Mesenchymal stem cell (in vitro differentiated cells and primary cell): Measurements from ENCODE around the gene RBMS1.

ENCODE experiments used
- DNase-seq: peaks from one replicate; pipeline ENCODE4 v3.0.0-alpha.2; 2013
- H2AFZ ChIP-seq: one replicate; pipeline ENCODE4 v1.6.1; 2013; ENCODE audit warnings: low read depth, mild to moderate bottlenecking, control low read depth, inconsistent platforms, low read length, moderate library complexity
- H2AK5ac ChIP-seq: 2 replicates; pipeline ENCODE4 v1.6.1; 2013; ENCODE audit warnings: low read length, moderate library complexity, mild to moderate bottlenecking, inconsistent platforms; ENCODE audit not compliant: severe bottlenecking
- H2BK120ac ChIP-seq: one replicate; pipeline ENCODE4 v1.6.1; 2013; ENCODE audit warnings: low read depth, mild to moderate bottlenecking, inconsistent platforms, low read length, moderate library complexity
- H2BK12ac ChIP-seq, 2 experiments: one replicate each; pipeline ENCODE4 v1.6.1; 2013; ENCODE audit warnings: inconsistent platforms in 2 of 2, low read length in 2 of 2, mild to moderate bottlenecking in 2 of 2, moderate library complexity in 2 of 2, control low read depth in 1 of 2
- H2BK15ac ChIP-seq: one replicate; pipeline ENCODE4 v1.6.1; 2013; ENCODE audit warnings: mild to moderate bottlenecking, low read depth, inconsistent platforms; ENCODE audit not compliant: poor library complexity, severe bottlenecking
- H2BK5ac ChIP-seq: 2 replicates; pipeline ENCODE4 v1.6.1; 2013; ENCODE audit warnings: low read depth, mild to moderate bottlenecking, low read length, control low read depth, inconsistent platforms; ENCODE audit not compliant: poor library complexity, severe bottlenecking
- H3K14ac ChIP-seq, 2 experiments: one replicate each; pipeline ENCODE4 v1.6.1; 2013; ENCODE audit warnings: inconsistent platforms in 2 of 2, low read length in 2 of 2, control low read depth in 1 of 2, mild to moderate bottlenecking in 1 of 2, moderate library complexity in 1 of 2
- H3K18ac ChIP-seq, 2 experiments: one replicate each; pipeline ENCODE4 v1.6.1; 2013; ENCODE audit warnings: inconsistent platforms in 2 of 2, low read length in 2 of 2, control low read depth in 1 of 2, low read depth in 1 of 2, mild to moderate bottlenecking in 1 of 2
- H3K23ac ChIP-seq, 2 experiments: one replicate each; pipeline ENCODE4 v1.6.1; 2013; ENCODE audit warnings: inconsistent platforms in 2 of 2, low read length in 2 of 2, mild to moderate bottlenecking in 2 of 2, moderate library complexity in 2 of 2, control low read depth in 1 of 2
- H3K27ac ChIP-seq: 2 replicates; pipeline ENCODE4 v1.5.1; 2013; ENCODE audit warnings: mild to moderate bottlenecking, moderate library complexity, low read length, control low read depth, inconsistent platforms; ENCODE audit not compliant: poor library complexity, severe bottlenecking
- H3K27me3 ChIP-seq, 2 experiments: 2 replicates each; pipeline versions ENCODE4 v1.6.1 to v1.7.0; 2013; ENCODE audit warnings: low read length in 2 of 2, mild to moderate bottlenecking in 2 of 2, moderate library complexity in 2 of 2, control low read depth in 1 of 2, inconsistent platforms in 1 of 2; ENCODE audit not compliant: control insufficient read depth in 1 of 2, insufficient read depth in 1 of 2
- H3K36me3 ChIP-seq, 2 experiments: 2 replicates each; pipeline versions ENCODE4 v1.6.1 to v1.7.0; 2013; ENCODE audit warnings: low read length in 2 of 2, control low read depth in 1 of 2, inconsistent platforms in 1 of 2, low read depth in 1 of 2, mild to moderate bottlenecking in 1 of 2; ENCODE audit not compliant: insufficient read depth in 2 of 2, control insufficient read depth in 1 of 2
- H3K4ac ChIP-seq, 2 experiments: one replicate each; pipeline ENCODE4 v1.6.1; 2013; ENCODE audit warnings: inconsistent platforms in 2 of 2, low read length in 2 of 2, mild to moderate bottlenecking in 2 of 2, moderate library complexity in 2 of 2, control low read depth in 1 of 2, low read depth in 1 of 2
- H3K4me1 ChIP-seq: 2 replicates; pipeline ENCODE4 v1.6.1; 2013; ENCODE audit warnings: low read depth, low read length, control low read depth; ENCODE audit not compliant: control insufficient read depth, insufficient read depth
- H3K4me2 ChIP-seq: 2 replicates; pipeline ENCODE4 v1.6.1; 2013; ENCODE audit warnings: low read length, mild to moderate bottlenecking, inconsistent platforms; ENCODE audit not compliant: poor library complexity, severe bottlenecking
- H3K4me3 ChIP-seq, 2 experiments: 2 replicates each; pipeline versions ENCODE4 v1.5.1 to v1.7.0; 2013; ENCODE audit warnings: low read length in 2 of 2, mild to moderate bottlenecking in 2 of 2, control low read depth in 1 of 2, low read depth in 1 of 2; ENCODE audit not compliant: insufficient read depth in 1 of 2
- H3K79me1 ChIP-seq: replicated peaks from 2 replicates; pipeline ENCODE4 v1.6.1; 2013; ENCODE audit warnings: mild to moderate bottlenecking, control low read depth, low read length, inconsistent platforms; ENCODE audit not compliant: poor library complexity, severe bottlenecking
- H3K9ac ChIP-seq: 2 replicates; pipeline ENCODE4 v1.7.0; 2013; ENCODE audit warnings: mild to moderate bottlenecking, low read length, moderate library complexity
- H3K9me3 ChIP-seq: 2 replicates; pipeline ENCODE4 v1.7.0; 2013; ENCODE audit warnings: mild to moderate bottlenecking, low read length; ENCODE audit not compliant: control insufficient read depth
- H4K8ac ChIP-seq: one replicate; pipeline ENCODE4 v1.6.1; 2013; ENCODE audit warnings: inconsistent platforms, mild to moderate bottlenecking, low read length, moderate library complexity
- H4K91ac ChIP-seq: one replicate; pipeline ENCODE4 v1.6.1; 2013; ENCODE audit warnings: mild to moderate bottlenecking, low read length, inconsistent platforms
- WGBS: methylation state at CpG from one replicate; pipeline ENCODE4 v1.1.7; 2013; ENCODE audit warnings: mixed read lengths; 5-methylcytosine and 5-hydroxymethylcytosine counted together

RBMS1 gene

GRCh38 chr2:160261732-160262131, 231.9 kb downstream of the RBMS1 start:
- WGBS, result 86% methylated on average over 2 of the region's 2 CpGs
- H3K9me3 ChIP-seq, result no peaks in the 10 kb centered on the region
- H2BK12ac ChIP-seq, result no peak overlapping the region
- H3K18ac ChIP-seq, result no peak overlapping the region
- DNase-seq, result no peak
- no peak overlapping the region for H2BK5ac ChIP-seq
- H2BK120ac ChIP-seq, result no peak overlapping the region
- no peak overlapping the region for H2AFZ ChIP-seq
- H3K36me3 ChIP-seq, result no peaks in the 10 kb centered on the region
- H3K14ac ChIP-seq, result no peak overlapping the region
- H4K8ac ChIP-seq, result no peak overlapping the region
- H3K27me3 ChIP-seq, result no peaks in the 10 kb centered on the region
- no peak overlapping the region for H3K27ac ChIP-seq
- H3K9ac ChIP-seq, result no peak overlapping the region
- no peak overlapping the region for H3K4me3 ChIP-seq
- no peak overlapping the region for H3K4me2 ChIP-seq
- H3K4me1 ChIP-seq, result peaks cover 12% of the 10 kb centered on the region
- no peak overlapping the region for H3K4ac ChIP-seq
- H3K23ac ChIP-seq, result no peak overlapping the region
- no peaks in the 10 kb centered on the region for H3K79me1 ChIP-seq
- H2BK15ac ChIP-seq, result no peak overlapping the region
- H4K91ac ChIP-seq, result no peak overlapping the region
- H2AK5ac ChIP-seq, result peak overlapping the region; percentile 58

- no peak overlapping the region for H2AFZ ChIP-seq
- no peak overlapping the region for H2BK15ac ChIP-seq
- H3K27ac ChIP-seq, result peak overlapping the region; percentile 95
- H3K4me2 ChIP-seq, result no peak overlapping the region
- H3K27me3 ChIP-seq, result no peaks in the 10 kb centered on the region
- H3K4ac ChIP-seq, result no peak overlapping the region
- 80% methylated on average over 1 of the region's 2 CpGs for WGBS
- H3K4me3 ChIP-seq, result no peak overlapping the region
- H3K79me1 ChIP-seq, result no peaks in the 10 kb centered on the region
- no peak overlapping the region for H3K9ac ChIP-seq
- H4K8ac ChIP-seq, result no peak overlapping the region
- no peak overlapping the region for H2BK12ac ChIP-seq
- peak overlapping the region; percentile 80 for H2AK5ac ChIP-seq
- H2BK120ac ChIP-seq, result no peak overlapping the region
- H3K9me3 ChIP-seq, result no peaks in the 10 kb centered on the region
- H3K14ac ChIP-seq, result no peak overlapping the region
- H2BK5ac ChIP-seq, result no peak overlapping the region
- H3K23ac ChIP-seq, result no peak overlapping the region
- H3K18ac ChIP-seq, result no peak overlapping the region
- H3K4me1 ChIP-seq, result peaks cover 12% of the 10 kb centered on the region
- no peaks in the 10 kb centered on the region for H3K36me3 ChIP-seq
- no peak overlapping the region for H4K91ac ChIP-seq
- no peak for DNase-seq
Observed at GRCh38 chr2:160258492-160258805, 235.2 kb downstream of the RBMS1 start.

- H3K14ac ChIP-seq, result no peak overlapping the region
- no peak overlapping the region for H3K18ac ChIP-seq
- peak overlapping the region; percentile 95 for H3K27ac ChIP-seq
- H2AK5ac ChIP-seq, result peak overlapping the region; percentile 80
- H3K79me1 ChIP-seq, result no peaks in the 10 kb centered on the region
- no peak overlapping the region for H2BK15ac ChIP-seq
- no peak overlapping the region for H3K23ac ChIP-seq
- no peaks in the 10 kb centered on the region for H3K9me3 ChIP-seq
- H2BK120ac ChIP-seq, result no peak overlapping the region
- no peak overlapping the region for H2BK12ac ChIP-seq
- H2BK5ac ChIP-seq, result no peak overlapping the region
- H3K9ac ChIP-seq, result no peak overlapping the region
- H3K27me3 ChIP-seq, result no peaks in the 10 kb centered on the region
- H3K4me2 ChIP-seq, result no peak overlapping the region
- H3K4ac ChIP-seq, result no peak overlapping the region
- H3K4me1 ChIP-seq, result peaks cover 11% of the 10 kb centered on the region
- H3K36me3 ChIP-seq, result no peaks in the 10 kb centered on the region
- no peak overlapping the region for H4K8ac ChIP-seq
- no peak overlapping the region for H3K4me3 ChIP-seq
- no peak for DNase-seq
- WGBS, result 88% methylated on average over 10 of the region's 12 CpGs
- no peak overlapping the region for H2AFZ ChIP-seq
- H4K91ac ChIP-seq, result no peak overlapping the region
Observed at GRCh38 chr2:160257743-160258491, 235.7 kb downstream of the RBMS1 start.

GRCh38 chr2:160257041-160257742, 236.4 kb downstream of the RBMS1 start:
- Histone ChIP-seq H2AK5ac (peak overlapping the region; percentile 91), H3K27ac (peak overlapping the region; percentile 95), H3K9ac (no peak overlapping the region), H2BK15ac (no peak overlapping the region), H2BK12ac (no peak overlapping the region), H3K79me1 (no peaks in the 10 kb centered on the region), H2BK120ac (no peak overlapping the region), H3K4me3 (no peak overlapping the region), H3K14ac (no peak overlapping the region), H4K91ac (no peak overlapping the region), H3K9me3 (no peaks in the 10 kb centered on the region), H4K8ac (no peak overlapping the region), H3K23ac (no peak overlapping the region), H3K4me2 (peak overlapping the region; percentile 1), H3K27me3 (no peaks in the 10 kb centered on the region), H3K36me3 (no peaks in the 10 kb centered on the region), H2AFZ (no peak overlapping the region), H3K18ac (no peak overlapping the region), H3K4ac (no peak overlapping the region), H2BK5ac (peak overlapping the region; percentile 91), H3K4me1 (peaks cover 11% of the 10 kb centered on the region)
- DNase-seq, result no peak
- 96% methylated on average over 6 of the region's 6 CpGs for WGBS
